K562 treated with DMSO at 1 percent for 24 hours (cell line): ENCODE results near the gene MXD1. TPM values are rescaled to one million over a fixed set of nuclear protein-coding genes. Genes with fewer than 3 reads are reported as not detected.

Source experiments
- total RNA-seq: library from RNA; unstranded; fragments of 300-600 nt; gene quantifications from 2 replicates; pipeline ENCODE4 v1.2.3, GENCODE V29; 2022; ENCODE audit warnings: low read depth; ENCODE audit not compliant: insufficient read depth

The MXD1 gene
- total RNA-seq: 7.7 and 8.5 TPM in 2 replicates

GRCh38 chr2:69914950-69915945 is at the start of gene MXD1:
Gene MXD1, plus strand, starts transcription at chr2:69915109. Its CDS starts 222 bp downstream, at chr2:69915331.

GRCh38 chr2:69893684-69894551 is 21.0 kb upstream of the MXD1 start, which contains the start of gene SNRNP27:
Gene SNRNP27, plus strand, starts transcription at chr2:69893956. Its CDS starts 29 bp downstream, at chr2:69893985.

GRCh38 chr2:69961496-69961895 is 46.6 kb downstream of the MXD1 start, which contains the start of gene ASPRV1:
Gene ASPRV1, minus strand, starts transcription at chr2:69961631. Its CDS starts 195 bp downstream, at chr2:69961436.

Other genes with a start within 250 kb of the MXD1 start
- gene ANXA4, start 173.0 kb upstream of the MXD1 start, total RNA-seq: 24.4 and 24.7 TPM in 2 replicates
- 19.1 and 24.8 TPM in 2 replicates for gene GMCL1, start 85.4 kb upstream of the MXD1 start, total RNA-seq
- 56.0 and 60.1 TPM in 2 replicates for gene SNRNP27, start 21.2 kb upstream of the MXD1 start, total RNA-seq
- 1.1 and 1.4 TPM in 2 replicates for gene ASPRV1, start 46.5 kb downstream of the MXD1 start, total RNA-seq
- gene PCBP1, start 172.4 kb downstream of the MXD1 start, total RNA-seq: 578 and 581 TPM in 2 replicates